GM18526 (cell line): ENCODE results near the gene RBM14.

Source experiments
- POLR2A ChIP-seq: IDR thresholded peaks from 3 replicates; pipeline ENCODE4 v1.6.1; 2011; ENCODE audit not compliant: insufficient read length; ENCODE audit errors: extremely low read depth

RBM14 gene

GRCh38 chr11:66625041-66625751 lies 8.8 kb downstream of the RBM14 start:
- TF ChIP-seq POLR2A, result no peak

- TF ChIP-seq POLR2A, result no peak
These were observed 9.3 kb downstream of the RBM14 start for GRCh38 chr11:66625752-66626149.

DNA sequence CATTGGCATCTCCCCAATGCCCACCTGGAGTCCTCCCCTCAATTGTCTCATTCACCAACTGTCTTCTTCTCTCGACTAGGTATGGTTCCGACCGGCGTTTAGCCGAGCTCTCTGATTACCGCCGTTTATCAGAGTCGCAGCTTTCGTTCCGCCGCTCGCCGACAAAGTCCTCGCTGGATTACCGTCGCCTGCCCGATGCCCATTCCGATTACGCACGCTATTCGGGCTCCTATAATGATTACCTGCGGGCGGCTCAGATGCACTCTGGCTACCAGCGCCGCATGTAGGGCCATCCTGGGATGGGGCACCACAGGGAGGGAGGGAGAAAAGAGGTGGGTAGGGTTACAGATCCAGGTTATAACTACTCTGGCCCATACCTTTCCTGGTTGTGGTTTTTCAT lies 10.0 kb downstream of the RBM14 start:
- no peak for TF ChIP-seq POLR2A

DNA sequence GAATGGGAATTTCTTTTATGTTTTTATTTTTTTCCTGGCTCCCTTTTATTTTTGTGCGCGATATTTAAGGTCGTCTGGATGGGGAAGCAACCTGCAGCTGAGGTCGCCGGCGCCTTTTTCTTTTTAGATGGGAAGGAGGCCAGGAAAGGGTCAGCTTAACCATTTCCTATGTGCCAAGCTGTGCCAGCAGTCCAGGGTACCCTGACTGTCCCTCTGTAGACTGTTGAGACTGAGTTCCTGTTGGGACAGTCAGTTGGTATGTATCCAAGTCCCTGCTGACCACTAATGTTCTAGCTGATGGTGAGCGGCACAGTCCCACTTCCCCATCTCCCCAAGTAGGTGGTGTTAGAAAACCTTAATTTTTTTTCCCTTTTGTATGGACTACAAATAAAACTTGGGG lies 10.5 kb downstream of the RBM14 start:
- peak; percentile 4 for TF ChIP-seq POLR2A

DNA sequence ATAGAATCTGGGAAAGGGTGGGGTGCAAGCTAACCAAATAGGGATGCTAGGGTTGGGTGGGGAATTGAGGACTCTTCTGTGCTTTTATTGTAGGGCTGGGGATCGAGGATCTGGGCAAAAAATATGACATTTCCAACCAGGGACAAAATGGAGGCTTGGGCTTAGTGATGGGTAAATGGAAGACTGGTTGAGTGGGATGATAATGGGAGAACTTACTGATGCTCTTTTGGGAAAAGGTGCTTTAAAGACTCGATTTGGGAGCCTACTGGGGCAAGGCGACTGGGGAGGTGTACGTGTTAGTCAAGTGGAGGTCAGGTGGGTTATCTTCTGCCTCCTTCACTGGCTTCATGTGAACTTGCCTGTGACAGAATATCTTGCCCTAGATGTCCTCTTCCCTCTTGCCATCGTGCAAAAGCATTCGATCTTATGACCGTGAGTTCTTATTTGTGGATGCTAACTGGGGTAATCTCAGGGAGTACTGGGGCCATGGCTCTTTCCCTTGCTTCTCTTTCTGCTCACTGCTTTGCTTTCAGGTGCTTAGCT lies 11.7 kb downstream of the RBM14 start:
- TF ChIP-seq POLR2A, result no peak

DNA sequence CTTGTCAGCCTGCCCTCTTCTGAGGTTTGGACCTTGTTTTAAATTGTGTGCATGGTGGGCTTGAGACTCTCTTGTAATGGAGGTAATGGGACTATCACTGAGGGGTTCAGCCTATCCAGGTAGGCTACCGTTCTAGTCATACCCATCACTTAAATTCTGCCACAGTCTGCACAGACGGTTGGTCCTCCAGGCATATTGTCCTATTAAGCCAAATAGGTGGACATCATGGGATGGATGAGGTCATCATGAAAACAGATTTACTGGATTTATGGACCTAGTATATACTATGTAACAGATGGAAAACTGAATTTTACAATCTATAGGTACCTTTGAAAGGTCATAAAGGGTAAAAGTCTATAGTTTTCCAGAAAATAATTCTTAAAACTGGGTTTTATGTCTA lies 12.9 kb downstream of the RBM14 start:
- TF ChIP-seq POLR2A, result no peak

- TF ChIP-seq POLR2A, result no peak
These were observed 15.5 kb downstream of the RBM14 start for GRCh38 chr11:66631883-66632282.

DNA sequence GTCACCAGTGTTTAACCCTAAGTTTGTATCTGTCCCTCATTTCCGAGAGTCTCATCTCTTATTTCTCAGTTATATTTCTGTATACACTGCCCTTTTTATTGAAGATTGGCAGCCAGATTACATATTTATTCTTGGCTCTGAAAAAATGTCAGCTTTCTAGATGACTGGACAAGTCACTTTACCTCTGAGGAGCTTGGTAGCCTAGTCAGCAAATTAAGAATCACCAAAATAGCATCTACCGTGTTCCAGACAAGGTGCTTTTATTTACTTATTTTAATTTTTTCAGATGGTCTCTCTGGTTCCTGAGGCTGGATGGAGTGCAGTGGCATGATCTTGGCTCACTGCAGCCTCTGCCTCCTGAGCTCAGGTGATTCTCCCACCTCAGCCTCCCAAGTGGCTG lies 16.5 kb downstream of the RBM14 start:
- no peak for TF ChIP-seq POLR2A

GRCh38 chr11:66636411-66636810 lies 20.0 kb downstream of the RBM14 start:
- no peak for TF ChIP-seq POLR2A

DNA sequence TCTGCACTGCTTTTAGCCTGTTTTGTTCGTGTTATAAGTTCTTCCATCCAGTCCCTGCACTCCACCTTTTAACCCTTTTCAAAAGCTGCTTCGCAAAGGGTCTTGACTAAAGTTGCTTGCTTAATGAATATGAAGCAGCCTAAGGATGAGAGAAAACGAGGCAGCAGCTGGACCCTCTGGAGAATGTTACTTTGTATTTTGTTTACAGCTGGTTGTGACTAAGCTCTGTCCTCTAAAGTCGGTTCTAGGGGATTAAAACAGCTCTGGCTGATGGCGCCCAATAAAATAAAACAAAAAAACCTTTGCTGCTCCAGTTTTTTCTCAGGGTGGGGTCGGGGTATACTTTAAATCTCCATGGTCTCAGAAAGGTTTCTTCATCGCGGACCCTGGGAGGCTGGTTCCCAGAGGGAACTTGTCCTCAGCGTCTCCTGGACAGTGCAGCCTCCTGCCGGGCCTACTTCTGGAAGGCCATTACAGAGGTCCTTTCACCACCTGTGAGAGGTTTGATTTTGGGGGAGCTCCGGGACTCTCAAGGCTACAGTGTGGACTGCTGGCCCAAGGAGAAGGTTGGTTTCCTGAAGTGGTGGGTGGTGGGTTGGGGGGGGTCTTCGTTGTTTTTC lies 21.2 kb downstream of the RBM14 start:
- TF ChIP-seq POLR2A, result no peak

DNA sequence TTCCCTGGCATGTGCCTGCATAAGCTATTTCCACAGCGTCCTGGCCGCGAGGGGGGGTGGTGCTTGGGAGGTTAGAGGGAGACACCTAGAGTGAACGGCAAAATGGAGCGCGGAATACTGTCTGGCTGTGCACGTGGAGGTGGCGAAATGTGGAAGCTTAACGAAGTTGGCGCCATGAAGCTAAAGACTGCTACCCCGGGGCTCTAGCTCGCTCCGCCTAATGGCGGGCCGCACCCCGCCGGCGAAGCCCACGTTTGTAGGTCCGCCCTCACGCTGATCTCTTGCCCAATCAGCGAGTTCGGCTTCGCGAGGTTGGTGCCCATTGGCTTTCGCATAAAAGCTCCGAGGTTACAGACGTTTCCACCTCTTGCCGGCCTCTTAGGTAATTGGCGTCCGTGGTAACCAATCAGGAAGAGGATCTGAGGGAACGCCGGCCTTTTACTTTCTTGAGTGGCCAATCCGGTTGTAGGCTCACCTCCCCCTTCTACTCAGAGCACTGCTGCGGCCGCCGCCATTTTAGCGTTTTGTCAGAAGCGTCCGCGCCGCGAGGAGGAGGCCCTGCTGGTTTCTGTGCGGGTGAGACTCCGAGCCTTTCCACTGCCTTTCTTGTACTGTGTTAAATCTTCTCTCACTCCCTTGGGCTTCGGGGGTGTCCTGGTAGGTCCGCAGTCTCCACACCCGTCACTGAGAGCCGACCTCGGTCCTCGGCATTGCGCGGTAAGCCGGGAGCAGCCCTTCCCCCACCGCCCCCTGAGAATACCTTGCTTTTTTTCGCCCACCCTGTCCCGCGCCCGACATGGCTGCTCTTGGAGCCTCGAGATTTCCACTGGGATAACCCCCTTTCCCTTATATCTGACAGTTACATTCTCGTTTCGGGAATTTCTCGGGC lies 22.0 kb downstream of the RBM14 start, which contains the start of gene RBM4:
Gene RBM4, plus strand, starts transcription at position 527 of the 889 bp plus-strand sequence. CDS start 1,009 bp downstream, outside the sequence.
- TF ChIP-seq POLR2A, result peak; percentile 84

DNA sequence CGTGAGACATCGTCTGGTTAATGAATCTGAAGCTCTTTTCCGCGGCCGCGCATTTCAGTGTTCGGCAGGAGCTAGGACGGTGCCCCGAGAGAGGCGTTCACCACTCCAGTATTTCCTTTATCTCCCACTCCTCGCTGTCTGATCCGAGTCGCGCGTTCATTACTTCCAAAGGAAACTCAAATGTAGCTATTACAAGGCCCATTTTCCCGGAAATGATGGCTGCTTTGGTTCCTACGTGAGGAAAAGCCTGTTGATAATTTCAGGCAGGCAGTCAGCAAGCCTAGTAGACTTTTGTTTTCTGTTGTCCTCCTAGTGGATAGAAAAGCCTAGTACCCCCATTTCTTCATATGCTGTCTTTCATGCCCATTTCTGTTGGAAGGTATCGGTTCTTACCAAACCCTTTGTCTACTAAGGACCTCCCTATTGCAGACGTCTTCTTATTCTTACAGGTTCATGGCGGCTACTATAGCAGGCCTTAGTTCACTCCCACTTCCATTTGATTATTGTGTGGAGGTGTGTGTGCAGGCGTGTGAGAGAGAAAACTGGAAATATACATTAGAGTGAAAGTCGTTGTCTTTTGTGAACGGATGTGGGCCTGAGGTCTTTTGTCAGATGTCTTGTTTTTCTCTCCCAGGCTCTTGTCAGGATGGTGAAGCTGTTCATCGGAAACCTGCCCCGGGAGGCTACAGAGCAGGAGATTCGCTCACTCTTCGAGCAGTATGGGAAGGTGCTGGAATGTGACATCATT lies 22.8 kb downstream of the RBM14 start:
- no peak for TF ChIP-seq POLR2A

DNA sequence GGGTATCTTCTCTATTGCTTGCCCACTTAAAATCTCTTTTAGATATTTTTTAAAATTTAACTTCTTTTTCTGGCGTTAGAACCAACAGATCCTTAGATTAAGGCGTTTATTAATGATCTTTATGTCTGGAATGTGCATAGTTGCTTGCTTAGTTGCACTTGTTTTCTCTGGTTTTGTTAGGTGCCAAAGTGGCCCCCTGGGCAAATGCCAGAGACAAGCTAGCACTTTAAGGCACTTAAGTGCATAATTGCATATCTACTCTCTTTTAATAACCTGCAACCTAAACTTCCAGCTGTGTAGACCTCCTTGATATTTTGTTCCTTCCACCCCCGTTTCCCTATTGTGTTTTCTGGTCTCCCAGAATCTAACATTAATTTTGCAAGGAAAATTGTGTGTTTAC lies 25.4 kb downstream of the RBM14 start:
- TF ChIP-seq POLR2A, result no peak

DNA sequence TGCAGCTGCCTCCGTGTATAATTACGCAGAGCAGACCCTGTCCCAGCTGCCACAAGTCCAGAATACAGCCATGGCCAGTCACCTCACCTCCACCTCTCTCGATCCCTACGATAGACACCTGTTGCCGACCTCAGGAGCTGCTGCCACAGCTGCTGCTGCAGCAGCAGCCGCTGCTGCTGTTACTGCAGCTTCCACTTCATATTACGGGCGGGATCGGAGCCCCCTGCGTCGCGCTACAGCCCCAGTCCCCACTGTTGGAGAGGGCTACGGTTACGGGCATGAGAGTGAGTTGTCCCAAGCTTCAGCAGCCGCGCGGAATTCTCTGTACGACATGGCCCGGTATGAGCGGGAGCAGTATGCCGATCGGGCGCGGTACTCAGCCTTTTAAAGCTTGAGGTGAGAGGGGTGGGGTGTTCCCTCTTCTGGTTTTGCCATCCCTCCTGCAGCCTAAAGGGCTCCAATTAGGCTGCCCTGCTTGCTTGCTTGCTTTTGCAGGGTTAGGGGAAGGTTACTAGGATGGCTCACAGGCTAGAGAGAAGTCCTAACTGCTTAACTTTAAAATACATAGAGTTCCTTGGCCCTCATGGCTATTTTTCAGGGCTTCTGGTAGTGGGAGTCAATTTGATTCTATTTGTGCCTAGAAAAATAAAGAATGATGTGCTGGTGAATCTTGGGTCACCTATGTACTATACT lies 27.5 kb downstream of the RBM14 start:
- TF ChIP-seq POLR2A, result no peak
